Trophoblast cell (in vitro differentiated cells and primary cell): Measurements from ENCODE around the gene ERICH2.

Experiments used
- DNase-seq, 2 donors: peaks; one replicate each; pipeline ENCODE4 v3.0.0-alpha.2; 2016
- H2AFZ ChIP-seq: 2 replicates; pipeline ENCODE4 v1.6.1; 2013; ENCODE audit warnings: low read length, moderate library complexity, mild to moderate bottlenecking; ENCODE audit not compliant: insufficient read depth, poor library complexity
- H2AK5ac ChIP-seq: 2 replicates; pipeline ENCODE4 v1.6.1; 2013; ENCODE audit warnings: mild to moderate bottlenecking, low read length
- H2BK120ac ChIP-seq: 2 replicates; pipeline ENCODE4 v1.6.1; 2013; ENCODE audit warnings: low read length, mild to moderate bottlenecking, moderate library complexity; ENCODE audit not compliant: insufficient read depth, poor library complexity
- H2BK12ac ChIP-seq: 2 replicates; pipeline ENCODE4 v1.6.1; 2013; ENCODE audit warnings: mild to moderate bottlenecking, low read length, moderate library complexity
- H2BK5ac ChIP-seq: 2 replicates; pipeline ENCODE4 v1.6.1; 2013; ENCODE audit warnings: low read length, low read depth, moderate library complexity, mild to moderate bottlenecking; ENCODE audit not compliant: poor library complexity
- H3K14ac ChIP-seq: 2 replicates; pipeline ENCODE4 v1.6.1; 2013; ENCODE audit warnings: mild to moderate bottlenecking, low read length
- H3K18ac ChIP-seq: 2 replicates; pipeline ENCODE4 v1.6.1; 2013; ENCODE audit warnings: mild to moderate bottlenecking, low read length
- H3K23ac ChIP-seq: 2 replicates; pipeline ENCODE4 v1.6.1; 2013; ENCODE audit warnings: low read length
- H3K27ac ChIP-seq: 2 replicates; pipeline ENCODE4 v1.5.1; 2013; ENCODE audit warnings: low read depth, mild to moderate bottlenecking, inconsistent platforms, low read length, moderate library complexity
- H3K27me3 ChIP-seq: 2 replicates; pipeline ENCODE4 v1.6.1; 2013; ENCODE audit warnings: inconsistent platforms, mild to moderate bottlenecking, low read length, moderate library complexity; ENCODE audit not compliant: insufficient read depth
- H3K36me3 ChIP-seq, 2 experiments: 1 replicate in 1 of 2; 2 replicates in 1 of 2; pipeline ENCODE4 v1.6.1; 2013; ENCODE audit warnings: low read length in 2 of 2, mild to moderate bottlenecking in 2 of 2, moderate library complexity in 1 of 2; ENCODE audit not compliant: insufficient read depth in 2 of 2, control insufficient read depth in 1 of 2
- H3K4ac ChIP-seq: 2 replicates; pipeline ENCODE4 v1.6.1; 2013; ENCODE audit warnings: low read depth, mild to moderate bottlenecking, low read length, moderate library complexity
- H3K4me1 ChIP-seq, 2 experiments: 1 replicate in 1 of 2; 2 replicates in 1 of 2; pipeline ENCODE4 v1.6.1; 2013; ENCODE audit warnings: low read length in 2 of 2, mild to moderate bottlenecking in 2 of 2, moderate library complexity in 1 of 2; ENCODE audit not compliant: insufficient read depth in 2 of 2, control insufficient read depth in 1 of 2
- H3K4me2 ChIP-seq: 2 replicates; pipeline ENCODE4 v1.6.1; 2013; ENCODE audit warnings: inconsistent platforms, mild to moderate bottlenecking, low read length, moderate library complexity
- H3K4me3 ChIP-seq: 2 replicates; pipeline ENCODE4 v1.5.1; 2013; ENCODE audit warnings: mild to moderate bottlenecking, low read depth, low read length, inconsistent platforms
- H3K79me1 ChIP-seq: one replicate; pipeline ENCODE4 v1.6.1; 2013; ENCODE audit warnings: low read length
- H3K79me2 ChIP-seq: 2 replicates; pipeline ENCODE4 v1.6.1; 2013; ENCODE audit warnings: low read length, mild to moderate bottlenecking; ENCODE audit not compliant: control insufficient read depth, insufficient read depth, poor library complexity
- H3K9ac ChIP-seq: 2 replicates; pipeline ENCODE4 v1.6.1; 2013; ENCODE audit warnings: mild to moderate bottlenecking, low read length
- H3K9me3 ChIP-seq: 2 replicates; pipeline ENCODE4 v1.6.1; 2013; ENCODE audit warnings: low read depth, mild to moderate bottlenecking, control low read depth, inconsistent platforms, low read length; ENCODE audit not compliant: insufficient read depth
- H4K12ac ChIP-seq: 2 replicates; pipeline ENCODE4 v1.6.1; 2013; ENCODE audit warnings: low read depth, mild to moderate bottlenecking, low read length, moderate library complexity
- H4K8ac ChIP-seq: 2 replicates; pipeline ENCODE4 v1.6.1; 2013; ENCODE audit warnings: low read depth, mild to moderate bottlenecking, low read length, moderate library complexity
- H4K91ac ChIP-seq: one replicate; pipeline ENCODE4 v1.6.1; 2013; ENCODE audit warnings: low read depth, mild to moderate bottlenecking, low read length, moderate library complexity
- WGBS: extraction: QIAGEN DNeasy Blood & Tissue Kit; methylation state at CpG from one replicate; pipeline ENCODE4 v1.1.7; 2013; ENCODE audit warnings: missing lambda C conversion rate; ENCODE audit not compliant: insufficient read length, insufficient coverage; ENCODE audit errors: extremely low coverage; 5-methylcytosine and 5-hydroxymethylcytosine counted together

The ERICH2 gene

DNA sequence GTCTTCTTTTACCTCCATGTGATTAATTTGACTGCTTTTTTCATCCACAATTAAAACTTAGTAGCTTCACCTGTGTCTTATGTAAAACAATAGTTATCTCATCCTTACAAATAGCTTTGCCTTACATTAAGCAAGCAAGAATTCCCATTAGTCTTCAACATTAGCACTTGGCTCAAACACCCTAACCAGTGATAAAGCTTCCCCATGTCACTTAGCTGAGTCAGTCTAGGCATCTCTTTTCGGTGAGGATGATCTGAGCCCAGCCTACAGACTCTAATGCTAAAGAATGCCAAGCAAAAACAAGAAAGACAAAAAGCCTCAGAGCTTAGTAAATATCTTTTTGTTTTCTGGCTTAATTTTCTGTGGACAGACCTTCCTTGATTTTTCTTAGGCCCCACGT is 72.6 kb downstream of the ERICH2 start:
- Histone ChIP-seq H3K36me3 (no peaks in the 10 kb centered on the region), H4K12ac (no peak overlapping the region), H3K4ac (no peak overlapping the region), H3K18ac (no peak overlapping the region), H4K91ac (no peak overlapping the region), H2BK120ac (no peak overlapping the region), H3K79me1 (no peaks in the 10 kb centered on the region), H2BK5ac (no peak overlapping the region), H3K4me2 (no peak overlapping the region), H3K27me3 (no peaks in the 10 kb centered on the region), H3K14ac (no peak overlapping the region), H4K8ac (no peak overlapping the region), H2AFZ (no peak overlapping the region), H3K9me3 (no peaks in the 10 kb centered on the region), H3K4me3 (no peak overlapping the region), H3K79me2 (no peaks in the 10 kb centered on the region), H3K23ac (no peak overlapping the region), H3K27ac (no peak overlapping the region), H2AK5ac (no peak overlapping the region), H3K4me1 (no peaks in the 10 kb centered on the region), H3K9ac (no peak overlapping the region), H2BK12ac (no peak overlapping the region)
- no CpG with 5 or more reads among the region's 2 CpGs for WGBS
- DNase-seq = no peak

DNA sequence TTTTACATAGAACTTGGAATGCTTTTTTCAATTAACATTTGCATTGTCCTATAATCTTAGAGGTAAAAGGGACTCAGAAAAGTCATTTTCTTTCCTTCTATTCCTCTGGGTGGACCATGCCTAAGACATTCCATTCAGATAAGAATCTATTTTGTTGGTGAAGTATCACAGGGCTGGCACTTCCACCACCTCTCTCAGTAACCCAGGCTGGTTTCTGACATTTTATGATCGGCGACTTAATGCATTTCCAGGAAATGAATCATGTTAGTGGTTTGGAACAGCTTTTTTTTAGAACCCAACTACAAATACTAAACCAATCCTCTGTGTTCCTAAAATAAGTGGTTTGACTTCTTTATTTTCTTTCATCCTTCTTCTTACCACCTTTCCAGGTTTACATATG is 73.5 kb downstream of the ERICH2 start:
- H3K4me1 ChIP-seq = no peaks in the 10 kb centered on the region
- no peaks in the 10 kb centered on the region for H3K9me3 ChIP-seq
- H2AK5ac ChIP-seq = no peak overlapping the region
- no peak for DNase-seq
- H2AFZ ChIP-seq = no peak overlapping the region
- no peak overlapping the region for H3K18ac ChIP-seq
- H3K14ac ChIP-seq = no peak overlapping the region
- no peak overlapping the region for H2BK120ac ChIP-seq
- H3K27me3 ChIP-seq = no peaks in the 10 kb centered on the region
- H3K9ac ChIP-seq = no peak overlapping the region
- no peaks in the 10 kb centered on the region for H3K79me1 ChIP-seq
- no peaks in the 10 kb centered on the region for H3K36me3 ChIP-seq
- no peak overlapping the region for H4K91ac ChIP-seq
- H4K8ac ChIP-seq = no peak overlapping the region
- no peak overlapping the region for H3K27ac ChIP-seq
- H2BK5ac ChIP-seq = no peak overlapping the region
- no peak overlapping the region for H3K23ac ChIP-seq
- H3K4me2 ChIP-seq = no peak overlapping the region
- no peaks in the 10 kb centered on the region for H3K79me2 ChIP-seq
- H3K4ac ChIP-seq = no peak overlapping the region
- no peak overlapping the region for H4K12ac ChIP-seq
- H3K4me3 ChIP-seq = no peak overlapping the region
- no peak overlapping the region for H2BK12ac ChIP-seq
- WGBS = no CpG with 5 or more reads among the region's 2 CpGs

DNA sequence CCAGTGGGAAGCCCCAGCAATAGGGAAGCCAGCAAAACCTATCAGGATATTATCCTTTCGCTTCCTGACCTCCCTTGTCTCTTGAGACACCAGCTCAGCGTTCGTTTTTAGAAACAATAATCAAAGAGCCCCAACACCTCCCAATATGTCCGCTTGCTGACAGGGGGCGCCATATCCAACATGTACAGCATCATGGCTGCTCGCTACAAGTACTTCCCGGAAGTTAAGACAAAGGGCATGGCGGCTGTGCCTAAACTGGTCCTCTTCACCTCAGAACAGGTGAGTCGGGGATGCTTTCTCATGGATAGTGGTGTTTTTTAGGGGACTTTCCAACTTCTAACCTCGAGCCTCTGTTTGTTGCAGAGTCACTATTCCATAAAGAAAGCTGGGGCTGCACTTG is 75.2 kb downstream of the ERICH2 start:
- no peaks in the 10 kb centered on the region for H3K27me3 ChIP-seq
- no peak overlapping the region for H3K18ac ChIP-seq
- H4K12ac ChIP-seq = no peak overlapping the region
- H2AK5ac ChIP-seq = no peak overlapping the region
- H3K79me2 ChIP-seq = no peaks in the 10 kb centered on the region
- no peaks in the 10 kb centered on the region for H3K79me1 ChIP-seq
- no peak overlapping the region for H2BK12ac ChIP-seq
- no peak overlapping the region for H4K8ac ChIP-seq
- H3K4ac ChIP-seq = no peak overlapping the region
- H2BK120ac ChIP-seq = no peak overlapping the region
- H3K4me1 ChIP-seq = peaks cover 0 to 4% of the 10 kb centered on the region in 2 experiments
- DNase-seq = no peak
- H3K36me3 ChIP-seq = no peaks in the 10 kb centered on the region
- no peak overlapping the region for H3K9ac ChIP-seq
- WGBS = no CpG with 5 or more reads among the region's 10 CpGs
- H2AFZ ChIP-seq = no peak overlapping the region
- no peak overlapping the region for H2BK5ac ChIP-seq
- H3K14ac ChIP-seq = no peak overlapping the region
- no peak overlapping the region for H3K27ac ChIP-seq
- no peaks in the 10 kb centered on the region for H3K9me3 ChIP-seq
- no peak overlapping the region for H3K4me3 ChIP-seq
- no peak overlapping the region for H3K4me2 ChIP-seq
- H3K23ac ChIP-seq = no peak overlapping the region
- no peak overlapping the region for H4K91ac ChIP-seq

- Histone ChIP-seq H3K27ac (no peak overlapping the region), H3K18ac (no peak overlapping the region), H2BK5ac (no peak overlapping the region), H3K27me3 (no peaks in the 10 kb centered on the region), H3K36me3 (no peaks in the 10 kb centered on the region), H3K4me2 (no peak overlapping the region), H3K79me2 (no peaks in the 10 kb centered on the region), H3K9me3 (no peaks in the 10 kb centered on the region), H4K12ac (no peak overlapping the region), H3K4me3 (no peak overlapping the region), H4K91ac (no peak overlapping the region), H2AK5ac (no peak overlapping the region), H3K9ac (no peak overlapping the region), H3K79me1 (no peaks in the 10 kb centered on the region), H2BK12ac (no peak overlapping the region), H3K4me1 (peaks cover 0 to 4% of the 10 kb centered on the region in 2 experiments), H3K4ac (no peak overlapping the region), H4K8ac (no peak overlapping the region), H3K23ac (no peak overlapping the region), H2AFZ (no peak overlapping the region), H2BK120ac (no peak overlapping the region), H3K14ac (no peak overlapping the region)
- DNase-seq = no peak
Observed at GRCh38 chr2:170846314-170846713, 76.1 kb downstream of the ERICH2 start.
